DOHH2 (cell line): ENCODE measurements around the gene ANXA2.
"Not testable (repeated sequence)": the region's sequence is repeated elsewhere in the genome, so short reads cannot be mapped to it uniquely, and the experiment has no call there.

Experiments
- H3F3A ChIP-seq: fragments of 200-600 bp; sonication (generic), shearing (Covaris generic); 2 replicates; pipeline ENCODE4 v1.6.0; 2016; ENCODE audit warnings: antibody characterized with exemption, mild to moderate bottlenecking; ENCODE audit not compliant: control insufficient read depth, insufficient read depth
- H3K27ac ChIP-seq: fragments of 200-600 bp; sonication (generic); 2 replicates; pipeline ENCODE4 v1.5.1; 2014; ENCODE audit warnings: low read depth, mild to moderate bottlenecking, low read length, moderate library complexity
- H3K27me3 ChIP-seq: fragments of 200-600 bp; sonication (generic); 2 replicates; pipeline ENCODE4 v1.6.1; 2014; ENCODE audit warnings: mild to moderate bottlenecking, low read length, mixed read lengths; ENCODE audit not compliant: control insufficient read depth
- H3K36me3 ChIP-seq: fragments of 200-600 bp; sonication (generic); 2 replicates; pipeline ENCODE4 v1.6.1; 2014; ENCODE audit warnings: mild to moderate bottlenecking, low read length, moderate library complexity, mixed read lengths; ENCODE audit not compliant: control insufficient read depth
- H3K4me1 ChIP-seq: fragments of 200-600 bp; sonication (generic); 2 replicates; pipeline ENCODE4 v1.6.1; 2014; ENCODE audit warnings: mild to moderate bottlenecking, low read length, mixed read lengths; ENCODE audit not compliant: control insufficient read depth
- H3K4me2 ChIP-seq: fragments of 200-600 bp; sonication (generic); 2 replicates; pipeline ENCODE4 v1.6.0; 2014; ENCODE audit warnings: mild to moderate bottlenecking, low read length, moderate library complexity
- H3K4me3 ChIP-seq: fragments of 200-600 bp; sonication (generic); 2 replicates; pipeline ENCODE4 v1.5.1; 2014; ENCODE audit warnings: mild to moderate bottlenecking, low read length, mixed read lengths
- H3K79me2 ChIP-seq: fragments of 200-600 bp; sonication (generic); 2 replicates; pipeline ENCODE4 v1.6.1; 2014; ENCODE audit warnings: mild to moderate bottlenecking, low read length, mixed read lengths; ENCODE audit not compliant: control insufficient read depth
- H3K9me2 ChIP-seq: fragments of 200-600 bp; sonication (generic); replicated peaks from 2 replicates; pipeline ENCODE4 v1.6.1; 2014; ENCODE audit warnings: mild to moderate bottlenecking, low read length, mixed read lengths; ENCODE audit not compliant: control insufficient read depth
- H3K9me3 ChIP-seq: fragments of 200-600 bp; sonication (generic); 2 replicates; pipeline ENCODE4 v1.6.1; 2014; ENCODE audit warnings: antibody characterized with exemption, low read length, mixed read lengths; ENCODE audit not compliant: control insufficient read depth, insufficient read depth
- H4K20me1 ChIP-seq: fragments of 200-600 bp; sonication (generic); 2 replicates; pipeline ENCODE4 v1.6.0; 2014; ENCODE audit warnings: low read depth, mild to moderate bottlenecking, antibody characterized with exemption, low read length, moderate library complexity; ENCODE audit not compliant: control insufficient read depth, insufficient read depth
- CTCF ChIP-seq: fragments of 200-600 bp; sonication (generic); IDR thresholded peaks from one replicate; pipeline ENCODE4 v1.5.1; 2014; ENCODE audit warnings: antibody characterized with exemption, mild to moderate bottlenecking, low read depth, low read length; ENCODE audit not compliant: poor library complexity, severe bottlenecking
- EZH2phosphoT487 ChIP-seq: fragments of 200-600 bp; sonication (generic); IDR thresholded peaks from 2 replicates; pipeline ENCODE4 v1.6.1; 2017; ENCODE audit warnings: borderline replicate concordance, mild to moderate bottlenecking, antibody characterized with exemption, low read length, moderate library complexity, mixed read lengths

The ANXA2 gene

GRCh38 chr15:60413231-60413824 lies 15.5 kb upstream of the ANXA2 start:
- peaks cover 5% of the 10 kb centered on the region for H3K4me1 ChIP-seq
- no peaks in the 10 kb centered on the region for H3K9me2 ChIP-seq
- H3K79me2 ChIP-seq = no peaks in the 10 kb centered on the region
- H3K36me3 ChIP-seq = no peaks in the 10 kb centered on the region
- TF ChIP-seq CTCF (no peak), EZH2phosphoT487 (no peak)
- no peaks in the 10 kb centered on the region for H3K9me3 ChIP-seq
- H3K27me3 ChIP-seq = no peaks in the 10 kb centered on the region
- 0 out of 2 replicates have a peak, but pooled peaks cover 3% of the 10 kb centered on the region for H3F3A ChIP-seq
- H3K4me2 ChIP-seq = no peak overlapping the region
- H4K20me1 ChIP-seq = no peaks in the 10 kb centered on the region; the same call in 1 of the 2 replicates
- H3K4me3 ChIP-seq = no peak overlapping the region
- H3K27ac ChIP-seq = no peak overlapping the region

- not testable (repeated sequence) for H4K20me1 ChIP-seq, H3K79me2 ChIP-seq, H3K4me2 ChIP-seq, H3K4me1 ChIP-seq, H3K9me3 ChIP-seq, H3F3A ChIP-seq, H3K9me2 ChIP-seq, H3K36me3 ChIP-seq, H3K4me3 ChIP-seq, H3K27me3 ChIP-seq, H3K27ac ChIP-seq
Measured at GRCh38 chr15:60412807-60413206, 15.0 kb upstream of the ANXA2 start.

GRCh38 chr15:60411774-60412425 lies 14.1 kb upstream of the ANXA2 start:
- H3K4me3 ChIP-seq = no peak overlapping the region
- H3K27me3 ChIP-seq = no peaks in the 10 kb centered on the region
- 0 out of 2 replicates have a peak, but pooled peaks cover under 1% of the 10 kb centered on the region for H3F3A ChIP-seq
- peaks cover 8% of the 10 kb centered on the region for H3K4me1 ChIP-seq
- H3K79me2 ChIP-seq = no peaks in the 10 kb centered on the region
- no peaks in the 10 kb centered on the region for H3K9me3 ChIP-seq
- H4K20me1 ChIP-seq = no peaks in the 10 kb centered on the region; the same call in 1 of the 2 replicates
- no peaks in the 10 kb centered on the region for H3K36me3 ChIP-seq
- H3K4me2 ChIP-seq = no peak overlapping the region
- H3K9me2 ChIP-seq = no peaks in the 10 kb centered on the region
- TF ChIP-seq CTCF (no peak), EZH2phosphoT487 (no peak)
- H3K27ac ChIP-seq = no peak overlapping the region

GRCh38 chr15:60410350-60410749 lies 12.6 kb upstream of the ANXA2 start:
- not testable (repeated sequence) for H4K20me1 ChIP-seq, H3K4me2 ChIP-seq, H3K36me3 ChIP-seq, H3K27me3 ChIP-seq, H3K4me1 ChIP-seq, H3K9me2 ChIP-seq, H3K79me2 ChIP-seq, H3K4me3 ChIP-seq, H3F3A ChIP-seq, H3K27ac ChIP-seq, H3K9me3 ChIP-seq
